Right kidney (tissue), 1 donor: ENCODE measurements around the gene SYNJ2.
"Not testable (repeated sequence)": the region's sequence is repeated elsewhere in the genome, so short reads cannot be mapped to it uniquely, and the experiment has no call there.

ENCODE experiments used
- DNase-seq: peaks from one replicate; pipeline ENCODE4 v3.0.0-alpha.2; 2016

Gene SYNJ2

DNA sequence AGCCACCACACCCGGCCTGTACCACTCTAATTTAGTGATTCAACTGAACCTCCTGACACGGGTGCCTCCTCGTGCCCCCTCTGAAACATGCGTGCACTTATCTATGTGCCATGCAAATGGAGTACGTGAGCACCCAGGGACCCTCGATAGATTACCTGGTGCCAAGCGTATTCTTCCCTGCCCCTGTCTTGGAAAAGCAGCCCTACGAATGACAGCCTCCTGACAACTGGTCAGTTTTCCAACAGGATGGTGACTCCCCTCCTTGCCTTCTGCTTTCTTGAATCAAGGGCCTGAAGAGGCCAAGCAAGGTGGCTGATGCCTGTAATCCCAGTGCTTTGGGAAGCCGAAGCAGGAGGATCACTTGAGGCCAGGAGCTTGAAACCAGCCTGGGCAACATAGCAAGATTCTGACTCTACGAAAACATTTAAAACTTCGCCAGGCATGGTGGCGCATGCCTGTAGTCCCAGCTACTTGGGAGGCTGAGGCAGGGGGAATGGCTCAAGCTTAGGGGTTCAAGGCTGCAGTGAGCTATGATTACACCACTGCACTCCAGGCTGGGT lies 25.4 kb upstream of the SYNJ2 start:
- no peak for DNase-seq

- no peak for DNase-seq
Measured at GRCh38 chr6:157959451-157960227, 22.0 kb upstream of the SYNJ2 start.

GRCh38 chr6:157961153-157961831 lies 20.4 kb upstream of the SYNJ2 start:
- DNase-seq, result no peak

- no peak for DNase-seq
Measured at GRCh38 chr6:157961832-157962575, 19.7 kb upstream of the SYNJ2 start.

DNA sequence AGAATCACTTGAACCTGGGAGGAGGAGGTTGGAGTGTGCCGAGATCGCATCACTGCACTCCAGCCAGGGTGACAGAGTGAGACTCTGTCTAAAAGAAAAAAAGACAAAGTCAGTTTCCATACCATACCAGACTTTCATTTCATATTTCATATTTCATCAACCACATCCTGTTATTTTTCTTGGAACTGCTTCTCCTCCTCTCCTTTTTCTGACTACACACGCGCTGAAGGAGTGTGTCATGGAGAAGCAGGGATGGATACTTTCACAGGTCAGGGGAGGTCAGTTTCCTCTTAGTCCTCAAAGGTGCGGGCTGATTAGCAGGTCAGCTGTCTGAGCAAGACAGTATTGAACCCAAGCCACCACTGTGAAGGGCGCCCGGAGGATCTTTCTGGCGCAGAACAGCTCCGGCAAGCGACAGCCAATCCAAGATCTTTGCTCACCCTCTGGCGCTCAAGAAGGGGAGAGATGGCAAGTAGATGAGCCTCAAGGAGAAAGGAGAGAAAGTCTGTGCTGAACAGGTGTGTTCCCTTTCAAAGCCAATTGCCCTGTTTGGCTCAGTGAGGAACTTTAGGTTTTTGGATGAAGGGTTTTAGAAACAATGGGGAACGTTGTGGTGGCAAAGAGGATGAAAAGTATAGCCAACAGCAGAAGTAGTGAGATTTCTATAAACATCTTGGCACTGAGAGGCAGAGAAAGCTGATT lies 18.9 kb upstream of the SYNJ2 start:
- no peak for DNase-seq

DNA sequence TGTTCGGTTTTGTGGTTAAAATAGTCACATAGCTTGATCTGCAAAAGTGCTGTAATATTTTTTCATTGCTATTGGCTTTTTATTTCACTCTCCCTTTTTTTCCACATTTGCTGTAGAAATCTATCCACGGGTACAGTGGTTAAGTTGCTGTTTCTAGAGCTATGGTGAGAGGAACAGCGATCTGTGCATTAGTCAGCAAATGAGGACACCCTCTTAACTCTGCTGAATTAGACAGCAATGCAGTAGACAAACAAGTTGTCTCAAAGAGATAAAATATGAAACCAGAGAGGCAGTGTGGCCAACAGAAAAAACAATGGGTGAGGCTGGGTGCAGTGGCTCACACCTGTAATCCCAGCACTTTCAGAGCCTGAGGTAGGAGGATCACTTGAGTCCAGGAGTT lies 17.6 kb upstream of the SYNJ2 start:
- DNase-seq, result no peak

- no peak for DNase-seq
Measured at GRCh38 chr6:157965387-157965786, 16.3 kb upstream of the SYNJ2 start.

DNA sequence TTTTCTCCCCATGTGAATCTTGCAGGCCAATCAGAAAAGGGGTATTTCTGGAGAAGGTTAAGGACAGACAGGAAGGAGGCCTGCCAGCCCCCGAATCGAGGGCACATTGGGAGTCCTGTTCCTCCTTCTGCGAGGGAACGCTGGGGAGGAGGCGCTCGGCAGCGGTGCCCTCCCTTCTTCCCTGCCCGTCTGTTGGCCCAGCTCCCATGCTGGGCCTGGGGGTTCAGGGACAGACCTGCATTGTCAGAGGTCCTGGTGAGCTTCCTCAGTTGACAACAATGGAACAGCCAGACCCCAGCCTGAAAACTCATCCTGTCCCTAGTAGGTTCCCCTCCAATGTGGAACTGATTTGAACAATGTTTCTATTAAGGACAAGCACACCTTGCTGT lies 15.1 kb upstream of the SYNJ2 start:
- no peak for DNase-seq

DNA sequence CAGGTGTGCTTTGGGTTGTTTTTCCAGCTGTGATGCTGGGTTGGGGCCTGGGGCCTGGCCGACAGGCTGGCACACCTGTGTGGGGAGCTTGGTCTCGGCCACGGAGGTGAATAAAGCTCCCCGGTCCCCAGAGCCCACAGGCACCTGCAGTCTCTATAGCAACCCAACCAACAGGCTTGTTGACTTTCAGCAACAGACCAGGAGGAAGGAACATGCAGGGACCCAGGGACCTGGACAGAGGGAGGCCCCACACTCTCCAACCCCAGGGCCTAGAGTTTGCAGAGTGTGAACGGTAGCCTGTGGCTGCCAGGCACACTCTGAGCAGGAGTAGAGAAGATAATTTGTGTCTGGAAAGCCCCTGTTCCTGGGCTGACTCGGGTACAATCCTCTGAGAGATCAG lies 14.6 kb upstream of the SYNJ2 start:
- no peak for DNase-seq

- no peak for DNase-seq
Measured at GRCh38 chr6:157967486-157967885, 14.2 kb upstream of the SYNJ2 start.

DNA sequence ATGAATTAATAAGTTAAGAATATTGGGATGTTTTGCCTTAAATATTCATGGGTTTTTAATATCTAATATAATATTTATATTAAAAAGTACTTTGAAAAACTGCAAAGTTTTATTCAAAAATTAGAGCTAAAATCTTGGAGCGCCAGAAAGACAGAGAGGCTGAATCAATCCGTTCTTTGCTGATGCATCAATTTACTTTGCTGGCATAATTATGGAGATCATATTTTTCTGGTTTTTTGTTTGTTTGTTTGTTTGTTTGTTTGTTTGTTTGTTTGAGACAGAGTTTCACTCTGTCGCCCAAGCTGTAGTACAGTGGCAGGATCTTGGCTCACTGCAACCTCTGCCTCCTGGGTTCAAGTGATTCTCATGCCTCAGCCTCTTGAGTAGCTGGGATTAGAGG lies 9.5 kb upstream of the SYNJ2 start:
- not testable (repeated sequence) for DNase-seq

- DNase-seq, result no peak
Measured at GRCh38 chr6:157974341-157974894, 7.2 kb upstream of the SYNJ2 start.

DNA sequence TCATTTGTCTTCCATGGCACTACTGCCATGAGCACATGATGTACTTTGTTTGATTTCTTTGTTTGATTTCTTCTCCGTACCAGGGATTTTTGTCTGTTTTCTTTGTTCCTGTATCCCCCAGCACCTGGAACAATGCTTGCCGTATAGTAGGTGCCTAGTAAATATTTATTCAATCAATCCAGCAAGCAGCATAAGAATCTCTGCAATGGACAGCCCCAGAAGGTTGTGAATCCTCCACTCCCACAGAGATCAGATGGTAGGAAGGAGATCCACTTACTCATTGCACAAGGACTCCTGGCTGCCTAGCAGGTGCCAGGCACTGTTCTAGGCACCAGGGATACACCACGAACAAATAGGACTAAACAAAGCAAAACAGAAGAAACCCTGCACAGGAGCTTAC lies 6.7 kb upstream of the SYNJ2 start:
- DNase-seq, result no peak

DNA sequence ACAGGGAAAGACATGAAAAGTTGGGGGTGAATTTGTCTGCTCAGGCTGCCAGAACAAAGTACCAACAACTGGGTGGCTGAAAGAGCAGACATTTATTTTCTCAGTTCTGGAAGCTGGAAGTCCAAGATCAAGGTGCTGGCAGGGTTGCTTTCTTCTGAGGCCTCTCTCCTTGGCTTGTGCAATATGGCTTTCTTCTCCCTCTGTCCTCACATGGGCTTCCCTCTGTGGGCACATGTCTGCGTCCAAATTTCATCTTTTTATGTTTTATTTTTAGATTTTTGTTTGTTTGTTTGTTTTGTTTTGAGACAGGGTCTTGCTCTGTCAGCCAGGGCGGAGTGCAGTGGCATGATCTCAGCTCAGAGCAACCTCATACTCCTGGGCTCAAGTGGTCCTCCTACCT lies 6.2 kb upstream of the SYNJ2 start:
- no peak for DNase-seq

DNA sequence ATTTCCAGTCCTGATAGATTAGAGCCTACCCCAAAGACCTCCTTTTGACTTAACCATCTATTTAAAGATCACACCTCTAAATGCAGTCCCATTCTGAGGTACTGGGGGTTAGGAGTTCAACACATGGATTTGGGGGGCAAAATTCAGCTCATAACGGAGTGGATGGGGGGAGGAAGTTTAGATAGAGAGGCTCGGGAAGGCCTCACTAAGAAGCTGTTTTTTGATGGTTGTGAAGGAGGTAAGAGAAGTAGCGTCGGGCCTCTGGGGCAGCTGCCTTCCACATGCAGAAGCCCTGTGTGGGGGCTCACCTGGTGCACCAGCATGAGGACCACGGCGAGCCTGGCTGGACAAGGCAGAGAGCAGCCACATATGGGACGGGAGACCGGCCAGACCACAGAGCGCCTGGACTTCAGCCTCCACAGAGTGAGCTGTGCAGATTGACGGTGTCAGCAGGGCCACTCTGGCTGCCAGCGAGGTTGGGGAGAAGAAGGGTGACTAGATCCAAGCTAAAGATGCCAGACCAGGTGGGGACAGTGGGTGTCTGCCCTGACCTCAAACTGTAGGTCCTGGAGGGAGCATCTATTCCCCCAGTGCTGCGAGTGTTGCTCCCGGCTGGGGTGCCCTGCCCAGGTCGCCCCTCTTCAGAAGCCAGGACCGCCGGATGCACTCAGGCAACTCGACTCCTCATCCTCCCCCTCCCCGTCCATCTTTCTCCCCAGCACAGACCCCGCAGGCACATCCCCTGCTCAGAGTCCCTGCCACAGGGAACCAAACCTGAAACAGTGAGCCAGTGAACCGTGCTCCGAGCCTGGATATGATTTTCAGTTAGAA lies 5.1 kb upstream of the SYNJ2 start:
- DNase-seq, result no peak

DNA sequence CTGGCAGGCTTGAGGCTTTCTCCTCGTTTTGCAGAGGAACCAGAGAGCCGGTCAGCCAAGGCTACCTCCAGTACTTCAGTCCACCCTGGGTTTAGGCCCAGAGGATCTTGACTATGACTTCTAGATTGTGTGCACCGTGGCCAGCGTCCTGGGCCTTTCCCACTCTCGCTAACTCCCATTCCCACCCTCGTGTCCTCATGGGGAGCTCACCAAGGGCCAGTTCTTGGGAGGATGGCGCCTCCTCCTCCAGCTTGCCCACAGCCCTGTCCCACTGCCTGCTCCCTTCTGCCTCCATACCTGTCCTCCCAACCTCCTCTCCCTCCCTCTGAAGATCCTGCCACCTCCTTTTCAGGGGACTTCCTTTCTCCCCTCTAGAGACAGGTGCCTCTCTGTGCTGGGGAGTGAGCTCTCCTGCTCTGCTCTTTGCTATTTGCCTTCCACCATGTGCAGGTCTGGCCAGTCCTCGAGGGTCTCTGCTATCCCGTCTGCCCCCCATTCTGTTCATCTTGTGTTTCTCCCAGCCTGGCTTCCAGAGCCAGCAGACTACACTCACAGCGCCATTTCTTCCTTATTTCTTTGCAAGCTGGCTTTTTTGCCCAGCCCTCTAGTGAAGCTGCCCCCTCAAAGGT lies 4.4 kb upstream of the SYNJ2 start:
- no peak for DNase-seq

DNA sequence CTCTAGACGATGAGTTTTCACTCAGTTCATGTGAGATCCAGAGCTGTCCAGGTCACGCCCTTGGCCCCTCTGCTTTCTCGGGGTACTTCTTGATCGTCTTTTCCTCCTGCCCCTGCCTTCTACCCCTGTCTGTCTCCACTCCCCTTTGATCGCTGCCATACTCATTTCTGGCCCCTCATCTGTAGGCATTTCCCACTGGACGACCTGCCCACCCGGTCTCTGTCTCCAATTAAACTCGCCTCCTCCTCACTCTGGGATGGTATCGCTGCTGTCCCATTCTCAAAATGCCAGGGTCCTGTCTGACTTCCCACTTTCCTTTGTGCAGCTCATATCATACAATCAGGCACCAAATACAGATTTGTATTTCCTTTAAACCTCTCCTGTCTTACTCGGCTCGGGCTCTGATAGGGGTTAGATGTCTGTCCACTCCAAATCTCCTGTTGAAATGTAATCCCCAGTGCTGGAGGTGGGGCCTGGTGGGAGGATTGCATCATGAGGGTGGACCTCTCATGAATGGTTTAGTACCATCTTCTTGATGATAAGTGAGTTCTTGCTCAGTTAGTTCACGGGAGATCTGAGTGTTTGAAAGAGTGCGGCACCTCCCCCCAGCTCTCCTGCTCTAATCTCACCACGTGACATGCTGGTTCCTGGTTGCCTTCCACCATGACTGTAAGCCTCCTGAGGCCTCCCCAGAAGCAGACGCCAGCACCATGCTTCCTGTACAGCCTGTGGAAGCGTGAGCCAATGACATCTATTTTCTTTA lies 3.5 kb upstream of the SYNJ2 start:
- DNase-seq, result no peak

DNA sequence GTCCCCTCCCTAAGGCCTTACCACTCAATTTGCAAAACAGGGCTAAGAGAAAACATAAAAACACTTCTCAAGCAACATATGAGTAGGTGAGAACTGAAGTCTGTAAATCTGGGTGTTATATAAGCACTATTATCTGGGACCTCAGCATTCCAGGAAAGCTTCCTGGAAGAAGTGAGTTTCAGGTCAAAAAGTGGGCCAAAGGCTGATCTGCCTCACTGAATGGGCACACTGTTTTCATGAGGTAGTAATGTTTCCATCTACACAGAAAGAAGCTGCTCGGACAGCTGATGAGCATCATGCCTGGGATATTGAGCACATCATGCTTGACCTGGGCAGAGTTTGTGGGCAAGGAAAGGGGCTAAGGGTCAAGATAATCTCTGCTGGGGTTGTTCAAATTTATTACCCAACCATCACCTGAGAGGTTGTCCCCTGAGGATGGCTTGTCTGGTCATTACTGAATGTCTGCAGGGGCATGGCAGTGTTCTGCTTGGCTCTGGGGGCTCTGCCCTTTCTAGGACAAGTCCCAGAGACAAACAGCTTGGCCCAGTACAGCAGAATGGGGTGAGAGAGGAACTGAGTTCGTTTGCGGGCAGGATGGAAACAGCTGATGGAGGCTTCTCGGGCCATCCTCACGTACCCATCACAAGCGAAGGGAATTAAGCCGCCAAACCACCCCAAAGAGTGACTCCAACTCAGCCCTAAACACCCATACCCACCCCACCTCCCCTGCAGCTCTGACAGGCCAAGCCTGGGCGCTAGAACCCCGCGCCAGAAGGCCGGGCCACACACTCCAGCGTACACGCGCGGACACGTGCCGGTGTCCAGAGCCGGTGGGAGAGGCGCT lies 1.2 kb upstream of the SYNJ2 start:
- DNase-seq, result no peak

DNA sequence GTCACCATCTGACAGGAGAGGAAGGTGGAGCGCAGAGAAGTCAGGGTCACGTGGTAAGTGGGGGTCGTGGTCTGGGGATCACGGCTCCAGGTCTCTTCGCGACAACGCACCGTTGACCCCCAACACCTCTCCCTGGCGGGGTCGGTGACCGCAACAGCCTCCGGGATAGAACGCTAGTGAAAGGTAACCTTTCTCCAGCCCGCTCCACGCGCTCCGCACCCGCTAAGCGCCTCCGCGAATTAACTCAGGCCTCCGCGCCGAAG lies 600 bp upstream of the SYNJ2 start:
- no peak for DNase-seq
